GM19193 (cell line): ENCODE results near the gene MYEOV.

Experiments
- POLR2A ChIP-seq: IDR thresholded peaks from 4 replicates; pipeline ENCODE4 v1.6.1; 2011; ENCODE audit not compliant: insufficient read depth, insufficient read length; ENCODE audit errors: extremely low read depth

Gene MYEOV

GRCh38 chr11:69301081-69301454, 7.1 kb downstream of the MYEOV start:
- TF ChIP-seq POLR2A = no peak

DNA sequence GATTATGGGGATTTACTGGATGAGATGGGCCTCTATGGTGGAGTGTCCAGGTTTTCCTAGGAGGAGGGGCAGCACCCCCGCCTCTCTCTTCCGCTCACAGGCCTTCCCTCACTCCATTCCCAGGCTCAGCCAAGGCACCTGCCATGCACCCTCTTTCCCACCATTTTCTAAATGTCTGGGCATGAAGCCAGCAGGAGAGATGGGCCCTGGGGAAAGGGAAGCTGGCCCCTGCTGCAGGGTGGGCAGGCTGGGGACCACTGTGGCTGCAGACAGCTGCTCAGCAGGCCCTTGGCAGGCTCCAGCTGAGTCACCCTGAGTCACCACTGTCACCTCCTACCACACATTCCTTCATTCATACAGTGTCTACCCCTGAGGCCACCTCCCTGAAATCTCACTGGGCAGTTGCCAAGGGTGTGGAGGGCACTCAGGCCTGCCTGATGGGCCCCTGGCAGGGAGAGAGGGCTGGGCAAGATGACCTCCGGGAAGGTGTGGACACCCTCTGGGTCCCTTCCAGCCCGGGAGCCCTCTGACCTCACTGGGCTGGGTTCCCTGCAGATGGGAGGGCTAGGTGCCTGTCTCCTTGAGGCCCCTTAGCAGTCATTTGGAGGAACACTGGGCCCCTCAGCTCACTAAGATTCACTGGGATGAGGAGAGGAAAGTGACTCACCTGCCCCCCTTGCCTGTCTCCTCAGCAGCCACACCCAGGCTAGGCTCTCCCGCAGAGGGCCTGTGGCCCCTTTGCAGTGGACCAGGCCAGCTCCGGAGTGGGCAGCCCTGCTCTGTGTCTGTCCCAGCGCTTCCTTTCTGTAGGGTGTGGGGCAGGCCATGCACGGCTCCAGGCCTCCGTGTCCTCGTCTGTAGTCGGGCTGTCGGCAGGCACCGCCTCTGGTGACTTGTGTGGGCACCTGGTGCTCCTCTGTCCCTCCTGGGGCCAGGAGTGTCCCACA, 7.8 kb downstream of the MYEOV start:
- no peak for TF ChIP-seq POLR2A

- no peak for TF ChIP-seq POLR2A
Observed at GRCh38 chr11:69302447-69303020, 8.6 kb downstream of the MYEOV start.

DNA sequence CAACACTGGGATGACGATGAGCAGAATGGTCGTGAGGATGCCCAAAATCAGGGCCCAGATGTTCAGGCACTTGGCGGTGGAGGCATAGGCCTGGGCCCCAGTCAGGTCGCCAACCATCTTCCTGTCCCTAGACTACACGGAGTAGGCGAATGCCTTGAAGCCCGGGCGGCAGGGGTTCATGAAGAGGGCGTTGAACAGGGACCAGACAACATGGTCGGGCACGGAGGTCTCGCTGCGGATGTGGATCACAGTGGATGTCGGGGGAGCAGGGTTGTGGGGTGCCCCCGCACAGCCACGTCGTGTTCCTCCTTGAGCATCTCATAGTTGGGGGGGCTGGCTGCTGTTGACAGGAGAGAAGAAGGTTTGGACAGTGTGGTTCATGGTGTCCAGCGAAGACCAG, 9.5 kb downstream of the MYEOV start:
- TF ChIP-seq POLR2A = no peak

- no peak for TF ChIP-seq POLR2A
Observed at GRCh38 chr11:69304258-69304657, 10.3 kb downstream of the MYEOV start.

DNA sequence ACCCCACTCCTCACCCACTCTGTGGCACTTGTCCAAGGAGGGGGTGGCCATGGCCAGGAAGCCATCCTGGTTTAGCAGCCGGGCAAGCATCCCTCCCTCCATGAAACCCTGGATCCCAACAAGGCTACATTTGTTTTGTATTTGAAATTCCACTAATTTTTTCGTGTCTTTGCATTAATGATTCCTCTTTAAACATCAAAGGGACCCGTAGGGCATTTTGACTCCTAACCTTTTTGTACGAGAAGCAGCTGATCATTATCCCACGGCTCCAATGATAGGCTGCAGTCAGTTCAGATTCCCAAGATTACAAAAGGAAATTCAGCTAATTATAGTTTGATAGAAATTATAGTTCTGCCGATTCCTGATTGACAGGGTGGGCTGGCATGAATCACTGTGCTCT, 10.7 kb downstream of the MYEOV start:
- TF ChIP-seq POLR2A = no peak

GRCh38 chr11:69305885-69306540, 12.1 kb downstream of the MYEOV start:
- TF ChIP-seq POLR2A = no peak

DNA sequence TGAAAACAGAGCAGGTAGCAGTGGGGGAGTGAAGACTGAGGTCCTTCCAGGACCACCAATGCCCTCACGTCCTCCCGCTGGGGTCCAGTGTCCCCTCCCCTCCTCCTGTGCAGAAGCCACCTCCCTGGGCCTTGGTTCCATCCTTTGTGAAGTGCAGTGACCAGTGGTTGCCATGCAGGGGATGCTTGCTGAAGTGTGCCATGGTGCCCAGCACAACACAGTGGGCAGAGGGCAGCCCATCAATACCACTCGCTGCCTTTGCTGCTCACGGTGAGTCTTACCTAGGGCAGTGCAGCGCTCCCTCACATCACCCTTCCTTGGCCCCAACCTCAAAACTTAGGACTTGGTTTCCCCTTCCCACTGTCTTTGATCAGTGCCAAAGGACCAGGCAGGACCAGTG, 12.9 kb downstream of the MYEOV start:
- no peak for TF ChIP-seq POLR2A

- TF ChIP-seq POLR2A = no peak
Observed at GRCh38 chr11:69307421-69307820, 13.5 kb downstream of the MYEOV start.

DNA sequence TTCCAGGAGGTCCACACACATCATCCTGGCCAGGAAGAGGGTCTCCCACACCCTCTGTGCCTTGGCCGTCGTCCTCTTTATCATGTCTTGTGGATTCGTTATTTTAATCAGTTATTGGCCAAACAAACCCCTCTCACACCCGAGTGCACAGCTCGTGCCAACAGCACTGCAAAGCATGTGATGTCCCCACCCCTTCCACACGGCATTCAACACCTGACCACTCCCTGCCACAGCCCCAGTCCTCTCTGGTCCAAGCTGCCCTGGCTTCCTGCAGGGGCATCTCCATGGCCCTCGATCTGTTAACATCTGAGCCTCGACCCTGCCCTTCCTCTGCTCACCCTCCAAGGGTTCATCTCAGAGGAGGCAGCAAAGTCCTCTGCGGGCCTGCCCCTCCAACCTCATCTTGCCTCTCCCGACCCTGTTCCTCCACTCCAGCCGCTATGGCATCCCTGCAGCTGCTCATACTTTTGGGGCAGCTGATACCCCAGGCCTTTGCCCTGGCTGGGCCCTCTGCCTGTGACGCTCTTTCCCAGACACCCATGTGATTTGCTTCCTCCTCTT, 14.0 kb downstream of the MYEOV start:
- TF ChIP-seq POLR2A = no peak

DNA sequence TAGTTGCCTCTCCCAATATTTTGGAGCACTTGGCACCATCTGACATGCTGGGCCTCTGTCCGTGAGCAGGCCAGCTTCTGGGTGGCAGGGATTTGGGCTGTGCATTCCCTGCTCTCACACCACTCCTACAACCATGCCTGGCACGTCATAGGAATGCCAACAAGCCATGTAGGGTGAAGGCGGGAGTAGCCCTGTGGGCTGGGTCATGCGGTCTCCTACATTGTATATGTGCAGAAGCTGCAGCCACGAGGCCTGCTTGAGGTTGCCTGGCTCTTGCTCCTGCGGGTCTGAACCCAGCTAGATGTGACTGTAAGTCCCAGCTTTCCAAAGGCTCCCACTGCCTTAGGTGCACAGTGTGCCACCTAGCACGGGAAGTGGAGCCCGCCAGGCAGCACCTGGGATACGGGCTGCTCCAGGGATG, 14.5 kb downstream of the MYEOV start:
- no peak for TF ChIP-seq POLR2A

DNA sequence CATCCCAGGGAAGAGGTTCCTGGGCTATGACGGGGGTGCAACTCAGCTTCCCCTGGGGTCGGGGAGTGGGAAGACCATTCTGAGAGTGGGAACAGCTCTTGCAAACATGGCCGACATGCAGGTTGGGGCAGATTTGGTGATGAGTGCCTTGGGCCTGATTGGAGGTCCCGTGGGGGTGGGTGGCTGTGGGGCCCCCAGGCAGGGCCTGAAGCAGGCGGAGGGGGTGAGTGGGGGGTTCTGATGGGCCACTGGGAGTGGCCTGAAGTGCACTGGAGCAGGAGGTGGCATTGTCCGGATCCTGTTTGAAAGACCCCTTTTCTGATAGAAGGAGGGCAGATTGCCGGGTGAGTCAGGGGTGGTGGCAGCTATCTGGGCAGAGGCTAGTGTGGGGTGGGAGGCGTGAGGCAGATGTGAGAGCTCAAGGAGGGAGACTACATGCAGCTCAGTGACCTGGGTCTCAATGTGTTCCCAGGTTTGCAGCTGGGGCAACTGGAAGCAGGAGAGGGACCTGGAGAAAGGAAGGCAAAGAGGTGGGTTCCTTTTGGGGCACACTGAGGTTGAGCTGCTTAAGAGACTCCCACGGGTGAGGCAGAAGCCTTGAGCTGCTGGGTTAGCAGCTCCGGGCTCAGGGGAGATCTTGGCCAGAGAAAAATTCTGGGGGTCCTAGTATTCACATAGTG, 15.1 kb downstream of the MYEOV start:
- no peak for TF ChIP-seq POLR2A

DNA sequence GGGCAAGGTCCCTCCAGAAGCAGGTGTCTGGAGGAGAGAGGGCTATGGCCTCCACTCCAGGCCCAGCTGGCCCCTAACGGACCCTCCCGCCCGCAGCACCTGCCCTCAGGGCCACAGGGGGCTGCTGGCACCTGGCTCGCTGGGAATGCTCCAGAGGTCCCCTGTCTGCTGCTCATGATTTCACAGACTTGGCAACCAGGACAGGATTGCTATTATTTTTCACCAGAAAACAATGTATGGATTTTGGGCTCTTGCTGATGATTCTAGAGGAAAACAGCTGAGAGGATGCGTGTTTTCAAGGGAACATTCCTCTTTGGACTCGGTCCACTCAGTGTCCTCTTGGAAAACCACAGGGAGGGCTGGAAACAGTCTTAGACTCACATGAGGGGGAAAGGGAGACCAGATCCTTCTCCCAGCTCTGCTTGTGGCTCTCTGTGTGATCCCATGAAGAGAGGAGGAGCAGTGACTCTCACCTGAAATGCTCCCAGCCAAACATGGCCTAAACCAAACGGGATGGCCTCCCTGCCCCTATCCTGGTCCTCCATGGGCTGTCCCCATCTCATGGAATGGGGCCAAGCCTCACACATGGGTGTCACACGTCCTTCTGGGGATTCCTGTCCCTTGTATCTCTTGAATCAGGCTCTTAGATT, 15.8 kb downstream of the MYEOV start:
- no peak for TF ChIP-seq POLR2A

DNA sequence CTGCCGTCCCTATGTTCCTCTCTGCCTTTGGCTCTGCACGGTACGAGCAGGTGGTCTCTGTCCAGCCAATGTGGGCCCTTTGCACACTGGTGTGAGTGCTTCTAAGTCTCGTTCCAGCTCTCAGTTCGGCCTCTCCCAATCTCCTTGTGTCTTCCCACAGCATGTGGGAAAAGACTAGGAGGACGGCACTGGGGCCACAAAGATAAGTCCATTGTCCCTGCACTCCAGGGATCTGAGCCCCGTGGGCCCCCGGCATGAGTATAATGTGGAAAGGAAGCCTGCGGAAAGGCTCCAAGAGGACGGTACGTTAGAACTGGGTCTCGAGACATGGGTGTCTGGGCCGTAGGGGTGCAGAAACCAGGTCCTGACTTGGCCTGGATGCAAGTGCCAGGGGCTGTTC, 16.4 kb downstream of the MYEOV start:
- TF ChIP-seq POLR2A = no peak
